ENCODE results near the gene PSMD10. TPM values are rescaled to one million over a fixed set of nuclear protein-coding genes. Genes with fewer than 3 reads are reported as not detected.

PSMD10 gene
- total RNA-seq, 1 donor from 2014 or later: 156 TPM

GRCh38 chrX:108059801-108060200 lies 31.5 kb downstream of the PSMD10 start:
- H3K4me3 ChIP-seq: no peak overlapping the region
- H4K20me1 ChIP-seq (ENCODE audit: low read depth): no peaks in the 10 kb centered on the region
- no peak overlapping the region for H2AFZ ChIP-seq (replicated peaks)
- Mint-ChIP-seq H3K4me3 (no peak overlapping the region), H3K36me3 (no peaks in the 10 kb centered on the region), H3K27ac (no peak overlapping the region), H3K4me1 (peaks cover 16% of the 10 kb centered on the region), H3K9me3 (no peaks in the 10 kb centered on the region), H3K27me3 (ENCODE audit: insufficient read depth, low read depth) (peaks cover 6% of the 10 kb centered on the region)
- no peaks in the 10 kb centered on the region for H3K79me2 ChIP-seq (ENCODE audit: low read depth)
- TF ChIP-seq EZH2phosphoT487 (IDR thresholded peaks at IDR 0.05) (no peak), CTCF (IDR thresholded peaks at IDR 0.05) (no peak), EZH2 (IDR thresholded peaks at IDR 0.05) (no peak)
- H3F3A ChIP-seq (ENCODE audit: low read depth): no peaks in the 10 kb centered on the region
- peaks cover 15% of the 10 kb centered on the region for H3K4me1 ChIP-seq
- no peak overlapping the region for H3K4me2 ChIP-seq
- H3K9ac ChIP-seq: no peak overlapping the region
- no peaks in the 10 kb centered on the region for H3K36me3 ChIP-seq
- no peak for DNase-seq (ENCODE audit: low spot score)
- H3K27ac ChIP-seq: no peak overlapping the region
- H3K9me3 ChIP-seq (ENCODE audit: low read depth): no peaks in the 10 kb centered on the region
- H3K27me3 ChIP-seq: no peaks in the 10 kb centered on the region

GRCh38 chrX:108055546-108055945 lies 35.8 kb downstream of the PSMD10 start:
- H3K4me3 ChIP-seq: no peak overlapping the region
- H3K27me3 ChIP-seq: no peaks in the 10 kb centered on the region
- no peak for DNase-seq (ENCODE audit: low spot score)
- TF ChIP-seq EZH2phosphoT487 (IDR thresholded peaks at IDR 0.05): no peak
- TF ChIP-seq EZH2 (IDR thresholded peaks at IDR 0.05): no peak
- TF ChIP-seq CTCF (IDR thresholded peaks at IDR 0.05): no peak
- H3K4me3 Mint-ChIP-seq: no peak overlapping the region
- peaks cover 12% of the 10 kb centered on the region for H3K4me1 Mint-ChIP-seq
- no peaks in the 10 kb centered on the region for H4K20me1 ChIP-seq (ENCODE audit: low read depth)
- no peaks in the 10 kb centered on the region for H3K9me3 Mint-ChIP-seq
- no peaks in the 10 kb centered on the region for H3K9me3 ChIP-seq (ENCODE audit: low read depth)
- H3K4me2 ChIP-seq: no peak overlapping the region
- H3K9ac ChIP-seq: no peak overlapping the region
- H3K36me3 ChIP-seq: no peaks in the 10 kb centered on the region
- no peaks in the 10 kb centered on the region for H3F3A ChIP-seq (ENCODE audit: low read depth)
- no peak overlapping the region for H3K27ac ChIP-seq
- peak overlapping the region; percentile 22 for H2AFZ ChIP-seq (replicated peaks)
- H3K79me2 ChIP-seq (ENCODE audit: low read depth): no peaks in the 10 kb centered on the region
- H3K27me3 Mint-ChIP-seq (ENCODE audit: insufficient read depth, low read depth): no peaks in the 10 kb centered on the region
- no peaks in the 10 kb centered on the region for H3K36me3 Mint-ChIP-seq
- no peak overlapping the region for H3K27ac Mint-ChIP-seq
- H3K4me1 ChIP-seq: peaks cover 7% of the 10 kb centered on the region

- Mint-ChIP-seq H3K4me3 (no peak overlapping the region), H3K36me3 (no peaks in the 10 kb centered on the region), H3K4me1 (peaks cover 15% of the 10 kb centered on the region), H3K27ac (no peak overlapping the region), H3K27me3 (ENCODE audit: insufficient read depth, low read depth) (no peaks in the 10 kb centered on the region), H3K9me3 (no peaks in the 10 kb centered on the region)
- no peak for DNase-seq (ENCODE audit: low spot score)
- H2AFZ ChIP-seq (replicated peaks): no peak overlapping the region
- H3K4me2 ChIP-seq: no peak overlapping the region
- no peaks in the 10 kb centered on the region for H3F3A ChIP-seq (ENCODE audit: low read depth)
- H3K4me3 ChIP-seq: no peak overlapping the region
- H3K4me1 ChIP-seq: peaks cover 7% of the 10 kb centered on the region
- H3K9ac ChIP-seq: no peak overlapping the region
- no peak overlapping the region for H3K27ac ChIP-seq
- H3K36me3 ChIP-seq: no peaks in the 10 kb centered on the region
- no peaks in the 10 kb centered on the region for H4K20me1 ChIP-seq (ENCODE audit: low read depth)
- H3K79me2 ChIP-seq (ENCODE audit: low read depth): no peaks in the 10 kb centered on the region
- H3K27me3 ChIP-seq: no peaks in the 10 kb centered on the region
- no peaks in the 10 kb centered on the region for H3K9me3 ChIP-seq (ENCODE audit: low read depth)
- TF ChIP-seq EZH2 (IDR thresholded peaks at IDR 0.05) (no peak), CTCF (IDR thresholded peaks at IDR 0.05) (no peak)
Observed at GRCh38 chrX:108053218-108053617, 38.1 kb downstream of the PSMD10 start.

All from neural progenitor cell (in vitro differentiated cells).